GM21526 (cell line): Measurements from ENCODE around the gene PGLYRP2.
"Not testable (repeated sequence)": the region's sequence is repeated elsewhere in the genome, so short reads cannot be mapped to it uniquely, and the experiment has no call there.

ENCODE experiments used
- ATAC-seq: cut with Tn5 transposase; IDR thresholded peaks from one replicate; pipeline ENCODE4 v1.9.1; 2021; ENCODE audit warnings: moderate library complexity; ENCODE audit not compliant: unreplicated experiment, low FRiP score

The PGLYRP2 gene

GRCh38 chr19:15488489-15489226, 9.4 kb upstream of the PGLYRP2 start:
- no peak for ATAC-seq

GRCh38 chr19:15487038-15487437, 7.7 kb upstream of the PGLYRP2 start:
- ATAC-seq, result no peak

GRCh38 chr19:15485768-15486167, 6.5 kb upstream of the PGLYRP2 start:
- not testable (repeated sequence) for ATAC-seq

- ATAC-seq, result not testable (repeated sequence)
Observed at GRCh38 chr19:15480996-15481395, 1.7 kb upstream of the PGLYRP2 start.

GRCh38 chr19:15476325-15476724, 3.0 kb downstream of the PGLYRP2 start:
- no peak for ATAC-seq

GRCh38 chr19:15475611-15476010, 3.7 kb downstream of the PGLYRP2 start:
- no peak for ATAC-seq

- no peak for ATAC-seq
Observed at GRCh38 chr19:15475169-15475568, 4.1 kb downstream of the PGLYRP2 start.

- ATAC-seq, result not testable (repeated sequence)
Observed at GRCh38 chr19:15473821-15474220, 5.5 kb downstream of the PGLYRP2 start.

- ATAC-seq, result no peak
Observed at GRCh38 chr19:15471639-15472101, 7.6 kb downstream of the PGLYRP2 start.

- no peak for ATAC-seq
Observed at GRCh38 chr19:15469513-15470297, 9.6 kb downstream of the PGLYRP2 start.

GRCh38 chr19:15468675-15469512, 10.4 kb downstream of the PGLYRP2 start:
- no peak for ATAC-seq

- ATAC-seq, result no peak
Observed at GRCh38 chr19:15467734-15468214, 11.5 kb downstream of the PGLYRP2 start.

- ATAC-seq, result no peak
Observed at GRCh38 chr19:15466851-15467733, 12.2 kb downstream of the PGLYRP2 start.

GRCh38 chr19:15464394-15465385, 14.6 kb downstream of the PGLYRP2 start, which contains the start of gene RASAL3:
Gene RASAL3 (minus strand): TSS chr19:15464544. CDS start chr19:15464358, 186 bp downstream.
- ATAC-seq, result no peak

- peak; percentile 55 for ATAC-seq
Observed at GRCh38 chr19:15463861-15464371, 15.4 kb downstream of the PGLYRP2 start.

- ATAC-seq, result no peak
Observed at GRCh38 chr19:15461694-15462093, 17.6 kb downstream of the PGLYRP2 start.

- no peak for ATAC-seq
Observed at GRCh38 chr19:15457701-15458484, 21.4 kb downstream of the PGLYRP2 start.
